GM18511 (cell line): ENCODE data around the gene STXBP6.

Experiments
- ATAC-seq: cut with Tn5 transposase; IDR thresholded peaks from one replicate; pipeline ENCODE4 v1.9.1; 2021; ENCODE audit warnings: mild to moderate bottlenecking, moderate library complexity; ENCODE audit not compliant: unreplicated experiment

The STXBP6 gene

GRCh38 chr14:25049568-25050268 lies at the start of gene STXBP6:
TSS of gene STXBP6 (minus strand) at chr14:25050147. CDS start at chr14:24974818, 75,329 bp downstream.
- ATAC-seq, result peak; percentile 75

- no peak for ATAC-seq
Measured at GRCh38 chr14:25097120-25097519, 47.2 kb upstream of the STXBP6 start.

GRCh38 chr14:25095736-25096437 lies 45.9 kb upstream of the STXBP6 start:
- no peak for ATAC-seq

GRCh38 chr14:25094171-25094907 lies 44.4 kb upstream of the STXBP6 start:
- no peak for ATAC-seq

GRCh38 chr14:25092258-25092740 lies 42.4 kb upstream of the STXBP6 start:
- ATAC-seq, result no peak

GRCh38 chr14:25090716-25091454 lies 40.9 kb upstream of the STXBP6 start:
- ATAC-seq, result no peak

- ATAC-seq, result no peak
Measured at GRCh38 chr14:25090256-25090655, 40.3 kb upstream of the STXBP6 start.

GRCh38 chr14:25089496-25089895 lies 39.5 kb upstream of the STXBP6 start:
- no peak for ATAC-seq

GRCh38 chr14:25086821-25087396 lies 37.0 kb upstream of the STXBP6 start:
- no peak for ATAC-seq

- ATAC-seq, result no peak
Measured at GRCh38 chr14:25086081-25086480, 36.1 kb upstream of the STXBP6 start.

- no peak for ATAC-seq
Measured at GRCh38 chr14:25080682-25081081, 30.7 kb upstream of the STXBP6 start.

- no peak for ATAC-seq
Measured at GRCh38 chr14:25079311-25079710, 29.4 kb upstream of the STXBP6 start.

GRCh38 chr14:25074099-25074685 lies 24.2 kb upstream of the STXBP6 start:
- no peak for ATAC-seq

GRCh38 chr14:25069879-25070278 lies 19.9 kb upstream of the STXBP6 start:
- no peak for ATAC-seq

GRCh38 chr14:25067600-25067999 lies 17.7 kb upstream of the STXBP6 start:
- ATAC-seq, result no peak

- ATAC-seq, result no peak
Measured at GRCh38 chr14:25062022-25062321, 12.0 kb upstream of the STXBP6 start.

- peak; percentile 64 for ATAC-seq
Measured at GRCh38 chr14:25056688-25057078, 6.7 kb upstream of the STXBP6 start.

GRCh38 chr14:25055992-25056687 lies 6.2 kb upstream of the STXBP6 start:
- peak; percentile 37 for ATAC-seq

GRCh38 chr14:25055005-25055404 lies 5.1 kb upstream of the STXBP6 start:
- no peak for ATAC-seq

- no peak for ATAC-seq
Measured at GRCh38 chr14:25053585-25053984, 3.6 kb upstream of the STXBP6 start.
